HG03060 (cell line): Measurements from ENCODE around the gene DMD.
"Not testable (repeated sequence)": the region's sequence is repeated elsewhere in the genome, so short reads cannot be mapped to it uniquely, and the experiment has no call there.

Source experiments
- ATAC-seq: cut with Tn5 transposase; IDR thresholded peaks from one replicate; pipeline ENCODE4 v1.9.1; 2021; ENCODE audit warnings: low read depth, moderate number of reproducible peaks; ENCODE audit not compliant: unreplicated experiment

The DMD gene

DNA sequence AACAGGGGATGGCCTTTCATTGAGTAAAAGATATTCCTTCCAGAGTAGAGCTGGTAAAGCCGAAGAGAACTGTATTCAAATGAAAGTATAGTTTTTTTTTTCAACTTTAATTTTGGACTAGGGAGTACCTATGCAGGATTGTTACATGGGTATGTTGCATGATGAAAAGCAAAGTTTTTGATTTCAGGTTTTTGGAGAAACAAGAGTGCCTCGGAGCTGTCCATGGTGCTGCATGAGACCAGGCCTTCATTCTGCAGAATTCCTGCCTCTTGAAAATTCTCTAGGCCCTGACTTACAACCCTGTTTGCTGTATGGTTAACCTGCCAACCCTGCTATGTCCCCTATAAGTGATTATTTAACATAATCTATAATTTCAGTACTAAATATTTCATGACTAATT is 1073.8 kb downstream of the DMD start:
- ATAC-seq: no peak

DNA sequence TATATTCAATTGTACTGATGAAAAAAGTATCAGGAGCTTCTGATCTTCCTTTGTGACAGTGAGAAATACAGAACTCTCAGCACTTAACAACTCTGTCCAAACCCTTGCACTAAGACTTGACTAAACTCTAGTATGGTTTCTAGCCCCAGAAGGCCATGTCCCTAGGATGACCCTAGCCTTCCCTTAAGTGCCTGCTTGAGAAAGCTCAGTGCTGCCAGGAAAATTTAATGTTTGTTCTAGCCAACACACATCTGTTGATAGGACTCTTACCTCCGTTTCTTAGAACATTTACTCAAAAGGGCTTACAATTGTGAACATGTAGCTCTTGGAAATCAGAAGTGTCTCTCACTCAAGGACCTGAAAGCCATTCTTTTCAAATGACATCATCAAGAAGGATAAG is 1084.4 kb downstream of the DMD start:
- ATAC-seq: no peak

DNA sequence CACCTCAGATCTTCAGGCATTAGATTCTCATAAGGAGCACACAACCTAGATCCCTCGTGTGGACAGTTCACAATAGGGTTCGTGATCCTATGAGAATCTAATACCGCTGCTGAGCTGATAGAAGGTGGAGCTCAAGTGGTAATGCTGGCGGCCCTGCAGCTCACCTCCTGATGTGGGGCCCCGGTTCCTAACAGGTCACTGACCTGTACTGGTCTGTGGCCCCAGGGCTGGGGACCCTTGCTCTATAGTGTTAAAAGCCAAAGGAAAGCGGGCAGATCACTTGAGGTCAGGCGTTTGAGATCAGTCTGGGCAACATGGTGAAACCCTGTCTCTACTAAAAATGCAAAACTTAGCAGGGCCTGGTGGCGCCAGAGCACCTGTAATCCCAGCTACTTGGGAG is 1092.5 kb downstream of the DMD start:
- ATAC-seq: no peak

DNA sequence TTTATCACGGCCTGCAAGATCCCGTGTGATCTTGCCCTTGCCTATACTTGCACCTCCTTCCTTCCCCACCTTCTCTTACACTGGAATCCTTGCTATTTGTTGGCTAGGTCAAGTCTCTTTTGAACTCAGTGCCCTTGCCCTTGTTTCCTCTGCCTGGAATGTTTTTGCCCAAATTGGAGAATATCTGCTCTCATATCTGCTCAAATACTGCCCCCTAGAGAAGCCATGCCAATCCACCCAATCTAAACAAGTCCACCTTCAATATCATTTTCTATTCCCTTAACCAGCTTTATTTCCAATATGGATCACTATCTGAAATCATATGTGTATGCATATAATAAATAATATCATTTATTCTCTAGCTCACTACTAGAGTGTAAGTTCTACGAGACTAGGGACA is 1095.3 kb downstream of the DMD start:
- ATAC-seq: no peak

DNA sequence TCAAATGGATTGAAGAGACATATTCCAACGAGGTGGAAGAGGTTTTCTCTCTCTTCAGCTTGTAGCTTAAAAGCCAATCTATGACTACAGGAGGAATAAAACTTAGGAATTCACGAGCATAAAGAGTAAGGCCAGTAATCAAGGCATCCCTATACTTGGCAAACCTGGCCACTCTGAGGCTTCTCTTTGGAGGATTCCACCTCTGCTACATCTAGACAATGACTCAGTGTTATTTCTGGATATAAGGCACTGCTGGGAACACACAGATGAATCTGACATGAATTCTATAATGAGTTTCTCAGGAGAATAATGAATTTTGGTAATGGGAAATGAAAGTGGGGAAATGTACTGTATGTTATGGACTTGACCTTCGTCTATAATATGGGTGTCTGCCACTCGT is 1123.7 kb downstream of the DMD start:
- ATAC-seq: no peak

DNA sequence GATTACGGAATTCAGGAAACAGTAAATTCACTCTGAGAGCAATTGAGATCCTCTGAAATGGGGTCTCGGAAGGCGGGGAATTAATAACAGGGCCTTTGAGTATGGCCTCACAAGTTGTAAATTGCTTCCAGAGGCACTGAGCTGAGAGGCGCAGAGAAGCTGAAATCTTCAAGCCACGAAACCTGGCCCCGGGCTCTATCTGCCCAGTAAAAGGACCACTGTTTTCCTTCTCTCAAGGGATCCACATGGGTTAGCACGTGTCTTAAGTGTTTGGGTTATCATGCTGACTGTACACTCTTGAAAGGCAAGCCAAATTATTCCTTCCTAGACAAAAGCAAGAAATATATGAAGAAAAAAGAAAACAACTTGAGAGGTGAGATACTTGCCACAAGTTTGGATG is 1126.6 kb downstream of the DMD start:
- ATAC-seq: no peak

DNA sequence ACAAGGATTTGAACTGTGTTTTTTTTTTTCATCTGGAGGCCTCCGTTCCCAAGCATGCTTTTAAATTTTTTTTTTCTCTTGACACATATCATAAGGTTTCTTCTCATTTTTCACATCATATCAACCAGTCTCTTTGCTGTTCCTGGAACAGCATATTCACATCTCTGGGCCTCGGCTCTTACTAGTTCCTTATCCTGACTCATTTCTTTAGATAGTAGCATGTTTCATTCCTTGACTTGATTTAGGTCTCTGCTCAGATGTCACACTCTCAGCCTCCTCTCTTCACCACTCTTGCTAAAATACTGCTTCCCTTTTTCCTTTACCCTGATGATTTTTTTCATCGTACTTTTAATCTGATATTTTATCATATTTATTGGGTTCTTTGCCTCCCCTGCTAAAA is 1163.1 kb downstream of the DMD start:
- no peak for ATAC-seq

DNA sequence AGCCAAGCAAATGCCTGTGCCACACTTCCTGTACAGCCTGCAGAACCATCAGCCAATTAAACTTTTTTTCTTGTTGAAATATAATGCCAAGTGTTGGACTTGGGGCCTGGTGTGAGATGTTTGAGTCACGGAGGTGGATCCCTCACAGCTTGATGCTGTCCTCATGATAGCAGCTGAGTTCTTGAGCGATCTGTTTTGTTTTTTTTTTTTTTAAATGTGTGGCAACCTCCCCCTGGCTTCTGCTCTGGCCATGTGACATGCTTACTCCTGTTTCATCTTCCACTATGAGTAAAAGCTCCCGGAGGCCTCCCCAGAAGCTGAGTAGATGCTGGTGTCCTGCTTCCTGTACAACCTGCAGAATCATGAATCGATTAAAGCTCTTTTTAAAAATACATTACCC is 1166.2 kb downstream of the DMD start:
- no peak for ATAC-seq

DNA sequence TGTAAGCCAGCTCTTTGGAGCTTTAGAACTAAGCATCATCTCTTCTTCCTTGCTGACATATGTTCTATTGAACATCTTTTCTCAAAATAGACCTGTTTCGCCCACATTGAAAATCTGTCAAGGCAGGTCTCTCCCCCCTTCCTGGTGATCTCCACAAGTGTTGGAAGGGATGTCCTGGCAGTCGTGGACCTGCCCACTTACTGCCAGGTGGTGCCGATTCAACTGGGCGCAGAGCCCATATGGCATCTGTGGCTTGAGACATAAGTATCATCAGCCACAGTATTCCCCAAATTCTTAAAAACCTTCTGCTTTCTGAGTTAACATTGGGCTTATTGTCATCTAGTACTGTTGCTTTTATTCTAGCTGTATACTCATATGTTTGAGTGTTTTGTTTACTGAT is 1170.2 kb downstream of the DMD start:
- no peak for ATAC-seq

DNA sequence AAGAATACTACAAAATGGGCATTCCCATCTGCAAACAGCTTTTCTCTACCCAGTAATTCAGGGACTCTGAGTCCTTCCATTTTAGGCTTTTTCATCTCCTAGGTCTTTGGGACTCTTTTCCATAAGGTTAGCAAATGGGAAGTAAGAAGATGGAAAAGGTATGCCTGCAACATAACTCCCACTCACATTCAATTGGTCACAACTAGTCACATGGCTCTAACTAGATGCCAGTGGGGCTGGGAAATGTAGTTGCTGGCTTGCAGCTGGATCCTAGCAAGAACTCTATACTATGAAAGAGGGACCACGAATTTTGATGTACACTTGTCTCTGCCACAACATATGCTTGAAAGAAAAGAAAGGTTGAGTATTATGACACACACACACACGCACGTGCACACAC is 1184.6 kb downstream of the DMD start:
- ATAC-seq: no peak

DNA sequence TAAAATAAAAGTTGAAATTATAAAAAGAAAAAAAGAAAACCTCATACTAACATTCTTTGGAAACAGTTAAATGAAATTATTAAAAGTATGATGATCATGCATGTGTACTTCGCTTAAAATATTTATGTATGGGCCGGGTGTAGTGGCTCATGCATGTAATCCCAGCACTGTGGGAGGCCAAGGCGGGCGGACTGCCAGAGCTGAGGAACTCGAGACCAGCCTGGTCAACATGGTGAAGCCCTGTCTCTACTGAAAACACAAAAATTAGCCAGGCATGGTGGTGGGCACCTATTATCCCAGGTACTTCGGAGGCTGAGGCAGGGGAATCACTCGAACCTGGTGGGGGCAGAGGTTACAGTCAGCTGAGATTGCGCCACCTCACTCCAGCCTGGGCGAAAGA is 1187.3 kb downstream of the DMD start:
- ATAC-seq: no peak

DNA sequence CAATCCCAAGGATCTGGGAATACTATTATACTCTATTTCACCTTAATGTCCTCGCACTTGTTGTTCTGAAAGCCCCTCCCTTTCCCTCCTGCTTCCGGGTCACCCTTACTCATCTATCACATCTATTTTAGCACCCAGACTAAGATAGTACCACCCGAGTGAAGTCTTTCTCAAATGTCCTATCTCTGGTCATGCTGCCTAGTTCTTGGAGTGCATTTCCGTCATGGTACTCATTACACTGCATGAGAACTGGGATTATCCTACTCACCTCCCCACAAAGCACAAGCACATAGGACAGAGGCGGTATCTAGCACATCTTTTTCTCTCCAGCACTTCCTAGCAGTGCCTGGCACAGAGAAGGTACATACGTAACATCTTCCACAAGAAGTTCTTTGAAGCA is 1195.2 kb downstream of the DMD start:
- ATAC-seq: no peak

DNA sequence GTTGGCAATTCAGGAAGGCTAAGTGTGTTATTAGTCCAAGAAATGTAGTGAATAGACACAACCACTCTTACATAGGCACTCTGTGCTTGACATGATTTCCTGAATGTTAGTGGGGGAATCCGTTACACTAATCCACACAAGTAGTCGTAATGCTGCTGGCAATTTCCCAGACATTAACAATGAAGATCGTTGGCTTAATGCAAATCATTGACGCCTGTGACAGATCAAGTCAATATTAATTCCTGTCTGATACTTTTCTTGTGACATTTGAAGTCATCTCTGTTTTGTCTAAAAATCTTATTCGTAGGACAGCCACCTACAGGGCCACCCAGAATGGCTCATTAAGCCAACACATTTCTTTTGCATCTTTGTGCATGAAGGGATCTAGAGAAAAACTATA is 1200.4 kb downstream of the DMD start:
- no peak for ATAC-seq

DNA sequence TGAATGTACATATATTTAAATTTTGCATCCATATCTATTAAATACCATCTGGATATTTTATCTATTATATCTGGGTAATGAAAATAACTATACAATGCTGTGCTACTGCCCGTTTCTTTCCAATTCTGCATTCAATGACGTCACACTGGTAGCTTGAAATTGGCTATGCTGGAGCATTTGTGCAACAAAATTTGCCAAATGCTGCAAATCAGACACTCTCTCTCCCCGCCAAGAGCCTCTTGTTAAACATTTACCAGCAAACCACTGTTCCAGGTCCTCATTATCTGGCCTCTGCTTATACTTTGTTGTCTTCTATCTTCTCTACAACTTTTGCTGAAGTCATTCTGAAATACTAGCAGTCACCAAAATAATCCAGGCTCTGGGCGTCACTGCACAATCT is 1201.1 kb downstream of the DMD start:
- ATAC-seq: no peak

DNA sequence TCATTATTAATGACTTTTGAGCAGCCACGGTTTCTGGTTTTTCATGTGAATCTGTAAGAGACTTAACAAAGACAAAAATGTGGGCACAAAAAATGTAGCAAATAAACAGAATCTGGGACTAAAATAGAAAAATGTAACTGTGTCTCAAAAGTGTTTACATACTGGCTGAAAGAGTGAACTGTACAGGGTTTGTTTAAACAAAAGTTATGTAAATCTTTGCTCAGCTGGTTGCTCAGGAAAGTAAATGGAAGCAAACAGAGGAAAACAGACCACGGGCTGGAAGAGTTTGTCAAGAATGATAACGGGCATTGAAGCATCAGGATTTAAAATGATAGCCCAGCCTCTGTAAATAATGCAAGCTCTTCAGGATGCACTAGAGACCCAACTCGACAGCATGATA is 1217.7 kb downstream of the DMD start:
- ATAC-seq: no peak

DNA sequence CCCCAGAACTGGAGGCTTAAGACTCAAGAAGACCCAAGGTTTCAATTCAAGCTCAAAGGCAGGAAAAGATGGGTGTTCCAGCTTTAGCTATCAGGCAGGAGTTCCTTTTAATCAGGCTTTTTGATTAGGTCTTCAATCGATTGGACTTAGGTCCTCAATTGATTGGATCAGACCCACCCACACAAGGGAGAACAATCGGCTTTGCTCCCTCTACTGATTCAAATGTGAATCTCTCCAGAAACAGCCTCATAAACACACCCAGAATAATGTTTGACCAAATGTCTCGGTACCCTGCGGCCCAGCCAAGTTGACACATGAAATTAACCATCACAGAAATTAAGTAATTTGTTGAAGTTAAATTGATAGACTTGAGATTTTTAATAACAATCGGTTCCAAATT is 1222.4 kb downstream of the DMD start:
- ATAC-seq: no peak

DNA sequence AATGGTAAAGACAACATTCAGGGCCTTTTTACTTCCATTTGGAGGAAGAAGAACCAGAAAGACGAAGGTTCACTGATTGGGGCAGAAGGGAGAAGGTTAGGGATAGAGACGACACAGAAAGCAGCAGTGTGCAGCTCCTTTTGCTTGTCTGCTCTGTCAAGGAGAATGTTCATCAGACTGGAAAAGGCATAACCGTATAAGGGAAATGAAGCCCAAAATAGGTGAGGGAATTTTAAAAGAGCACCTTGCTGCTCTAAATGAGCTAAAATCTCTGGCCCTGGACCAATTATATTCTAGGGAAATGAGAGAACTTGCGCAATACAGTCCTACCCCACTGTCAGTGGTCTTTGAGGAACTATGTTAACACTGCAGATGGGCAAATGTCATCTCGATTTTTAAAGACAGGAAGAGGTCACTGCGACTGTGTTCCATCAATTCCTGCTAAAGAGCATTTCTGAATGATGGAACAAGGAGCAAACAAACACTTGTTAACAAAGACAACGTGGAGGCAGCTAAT is 1229.7 kb downstream of the DMD start:
- no peak for ATAC-seq

DNA sequence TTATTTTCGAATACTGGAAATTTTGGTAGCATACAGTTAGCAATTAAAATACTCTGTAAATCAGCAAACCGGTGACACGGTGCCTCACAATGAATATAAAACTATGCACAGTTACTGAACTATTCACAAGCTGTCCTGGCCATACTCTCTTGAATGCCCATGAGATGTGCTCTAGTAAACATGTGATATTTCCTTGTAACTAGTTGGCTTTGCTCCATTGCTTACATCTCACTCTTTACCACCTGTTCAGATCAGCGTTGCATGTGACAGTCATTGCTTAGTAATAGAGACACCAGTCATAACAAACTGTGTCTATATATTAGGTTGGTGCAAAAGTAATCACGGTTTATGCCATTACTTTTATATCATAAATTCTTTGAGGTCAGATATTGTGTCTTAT is 1241.6 kb downstream of the DMD start:
- no peak for ATAC-seq

DNA sequence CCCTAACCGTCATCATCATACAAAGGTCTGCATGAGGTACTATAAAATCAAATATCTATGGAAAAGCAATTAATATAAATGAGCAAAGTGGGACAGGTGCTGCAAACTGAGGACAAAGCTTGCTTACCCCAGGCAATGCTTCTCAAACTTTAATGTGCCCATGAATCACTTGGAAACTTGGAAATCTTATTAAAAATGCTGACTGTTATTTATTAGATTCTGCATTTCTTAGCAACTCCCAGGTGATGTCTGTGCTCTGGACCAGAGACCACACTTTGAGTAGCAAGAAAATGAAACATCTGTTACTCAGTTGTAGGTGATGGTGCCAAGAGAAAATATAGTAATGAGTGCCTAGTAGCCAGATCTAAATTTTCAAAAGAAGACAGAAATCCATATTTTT is 1249.1 kb downstream of the DMD start:
- no peak for ATAC-seq

DNA sequence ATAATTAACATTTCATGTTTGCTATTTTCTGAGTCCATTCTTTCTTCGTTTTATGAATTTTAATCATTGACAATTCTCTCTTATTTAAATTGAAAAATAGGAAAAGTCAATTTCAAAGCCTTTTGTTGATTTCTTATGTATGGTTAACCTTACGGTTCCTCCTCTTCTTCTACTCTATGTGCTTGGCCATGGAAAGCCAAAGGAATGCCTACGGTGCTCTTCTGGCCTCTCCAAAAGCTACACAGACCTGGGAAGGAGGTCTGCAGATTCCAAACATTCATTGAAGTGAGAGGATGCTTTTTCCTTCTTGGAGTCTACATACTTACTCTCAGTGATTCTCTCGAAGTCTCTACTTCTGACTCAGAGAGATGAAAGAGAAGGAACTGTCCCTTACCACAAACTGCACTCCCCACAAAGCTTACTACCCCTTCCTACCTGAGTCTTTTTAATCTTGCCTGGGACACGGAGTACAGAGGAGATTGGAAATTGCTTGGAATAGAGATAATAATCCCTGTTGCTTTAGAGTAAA is 1276.4 kb downstream of the DMD start:
- no peak for ATAC-seq

DNA sequence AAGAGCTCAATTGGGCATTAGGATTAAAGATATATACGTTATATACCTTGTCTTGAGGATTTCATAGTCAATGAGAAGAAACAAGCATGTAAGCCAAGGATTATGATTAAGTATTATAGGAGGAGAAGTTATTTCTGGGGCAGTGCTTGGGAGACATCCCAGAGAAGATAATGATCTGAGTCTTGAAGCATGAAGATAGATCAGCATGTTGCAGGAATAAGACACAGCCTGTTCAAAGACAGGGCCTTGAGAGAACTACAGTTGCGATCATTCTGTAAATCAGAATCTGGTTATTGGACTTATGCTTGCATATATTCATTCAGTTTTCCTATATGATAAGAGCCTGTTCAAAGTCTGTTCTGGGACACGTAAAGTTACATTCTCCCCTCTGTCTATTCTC is 1277.3 kb downstream of the DMD start:
- no peak for ATAC-seq

DNA sequence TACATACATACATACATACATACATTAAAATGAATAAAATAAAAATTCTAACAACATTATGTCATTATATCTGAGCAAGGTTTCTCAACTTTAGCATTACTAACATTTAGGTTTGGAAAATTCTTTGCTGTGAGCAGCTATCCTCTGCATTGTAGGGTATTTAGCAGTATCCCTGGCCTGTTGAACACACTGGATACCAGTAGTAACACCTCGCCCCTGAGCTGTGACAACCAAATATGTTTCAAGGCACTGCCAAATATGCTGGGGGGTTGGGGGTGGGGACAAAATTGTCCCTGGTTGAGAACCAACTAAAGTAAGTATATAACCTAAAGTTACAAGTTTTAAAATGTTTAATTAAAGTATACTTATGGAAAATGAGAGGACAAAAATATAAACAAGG is 1278.6 kb downstream of the DMD start:
- no peak for ATAC-seq

DNA sequence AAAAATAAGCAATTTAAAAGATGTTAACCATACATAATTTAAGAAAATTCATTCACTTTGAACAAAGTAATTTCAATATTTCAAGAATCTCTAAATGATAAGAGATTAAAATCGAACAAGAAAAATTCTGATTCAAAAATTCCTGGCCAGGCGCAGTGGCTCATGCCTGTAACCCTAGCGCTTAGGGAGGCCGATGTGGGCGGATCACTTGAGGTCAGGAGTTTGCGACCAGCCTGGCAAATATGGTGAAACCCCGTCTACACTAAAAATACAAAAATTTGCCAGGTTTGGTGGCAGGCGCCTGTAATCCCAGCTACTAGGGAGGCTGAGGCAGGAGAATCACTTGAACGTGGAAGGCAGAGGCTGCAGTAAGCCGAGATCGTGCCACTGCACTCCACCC is 1279.0 kb downstream of the DMD start:
- ATAC-seq: not testable (repeated sequence)
